Body of pancreas (tissue), 4 donors: ENCODE data around the gene PVALB.

Source experiments
- POLR2A ChIP-seq, 3 donors: fragments of 450-650 bp; IDR thresholded peaks; one replicate each; pipeline ENCODE4 v1.6.1; 2016; ENCODE audit warnings: antibody characterized with exemption in 3 of 3, mild to moderate bottlenecking in 2 of 3
- TF ChIP-seq, protein P1 (sequence below), 7 experiments: fragments of 450-650 bp in 4 of 7; fragments of 200-600 bp in 3 of 7; sonication (generic) in 3 of 7; IDR thresholded peaks; one replicate each; pipeline ENCODE4 v1.5.1; 2016 to 2019; ENCODE audit warnings: antibody characterized with exemption in 7 of 7

GRCh38 chr22:36850682-36851081 lies 33.8 kb upstream of the PVALB start:
- no peak for TF ChIP-seq POLR2A (IDR thresholded peaks at IDR 0.05)
- TF ChIP-seq, protein P1, sequence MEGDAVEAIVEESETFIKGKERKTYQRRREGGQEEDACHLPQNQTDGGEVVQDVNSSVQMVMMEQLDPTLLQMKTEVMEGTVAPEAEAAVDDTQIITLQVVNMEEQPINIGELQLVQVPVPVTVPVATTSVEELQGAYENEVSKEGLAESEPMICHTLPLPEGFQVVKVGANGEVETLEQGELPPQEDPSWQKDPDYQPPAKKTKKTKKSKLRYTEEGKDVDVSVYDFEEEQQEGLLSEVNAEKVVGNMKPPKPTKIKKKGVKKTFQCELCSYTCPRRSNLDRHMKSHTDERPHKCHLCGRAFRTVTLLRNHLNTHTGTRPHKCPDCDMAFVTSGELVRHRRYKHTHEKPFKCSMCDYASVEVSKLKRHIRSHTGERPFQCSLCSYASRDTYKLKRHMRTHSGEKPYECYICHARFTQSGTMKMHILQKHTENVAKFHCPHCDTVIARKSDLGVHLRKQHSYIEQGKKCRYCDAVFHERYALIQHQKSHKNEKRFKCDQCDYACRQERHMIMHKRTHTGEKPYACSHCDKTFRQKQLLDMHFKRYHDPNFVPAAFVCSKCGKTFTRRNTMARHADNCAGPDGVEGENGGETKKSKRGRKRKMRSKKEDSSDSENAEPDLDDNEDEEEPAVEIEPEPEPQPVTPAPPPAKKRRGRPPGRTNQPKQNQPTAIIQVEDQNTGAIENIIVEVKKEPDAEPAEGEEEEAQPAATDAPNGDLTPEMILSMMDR (IDR thresholded peaks at IDR 0.05): no peak
